ENCODE results near the gene ITPR2.
"Not testable (repeated sequence)": the region's sequence is repeated elsewhere in the genome, so short reads cannot be mapped to it uniquely, and the experiment has no call there.

The ITPR2 gene

DNA sequence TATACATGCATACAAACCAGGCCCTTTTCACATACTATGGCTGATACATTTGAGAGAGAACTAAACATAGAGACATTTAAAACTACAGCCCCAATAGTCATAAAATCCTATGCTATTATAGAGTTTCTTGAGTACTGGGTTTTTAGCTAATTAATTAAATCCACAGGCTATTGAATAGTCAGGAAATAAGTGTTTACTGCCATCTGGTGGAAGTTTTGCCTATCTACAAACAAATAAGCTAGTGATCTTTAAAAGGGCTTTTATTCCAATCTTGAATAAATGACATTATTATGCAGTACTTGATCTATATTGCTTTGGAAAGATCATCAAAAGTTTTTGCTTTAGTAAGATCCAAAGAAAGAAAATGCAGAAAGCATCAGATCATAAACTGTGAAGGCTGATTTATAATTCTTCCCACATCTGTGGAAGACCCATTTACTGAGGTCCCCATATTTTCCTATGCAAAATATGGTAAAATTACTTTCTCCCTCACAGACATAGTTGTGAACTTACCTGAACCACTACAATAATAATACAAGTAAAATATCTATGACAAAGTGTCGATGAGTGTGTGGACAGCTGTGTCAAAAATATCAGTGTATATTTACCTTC, 131.3 kb downstream of the ITPR2 start:
- DNase-seq (ENCODE audit: low read depth) = no peak

DNA sequence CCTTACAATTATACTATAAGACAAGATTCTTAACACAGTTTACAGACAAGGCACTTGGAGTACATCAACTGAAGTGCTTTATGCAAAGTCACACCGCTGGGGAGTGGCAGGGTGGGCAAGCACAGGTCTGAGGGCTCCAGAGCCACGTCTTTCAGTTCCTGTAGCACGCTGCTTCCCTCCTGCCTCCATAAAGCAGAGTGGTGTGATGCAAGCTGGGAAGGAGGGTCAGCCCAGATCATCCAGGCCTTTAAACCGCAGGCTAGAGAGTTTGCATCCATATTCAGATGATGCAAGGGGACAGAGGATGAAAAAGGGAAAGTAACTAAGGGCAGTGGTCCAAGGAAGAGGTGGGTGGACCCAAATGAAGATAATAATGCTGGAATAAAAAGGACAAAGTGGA, 132.6 kb downstream of the ITPR2 start:
- no peak for DNase-seq (ENCODE audit: low read depth)

DNA sequence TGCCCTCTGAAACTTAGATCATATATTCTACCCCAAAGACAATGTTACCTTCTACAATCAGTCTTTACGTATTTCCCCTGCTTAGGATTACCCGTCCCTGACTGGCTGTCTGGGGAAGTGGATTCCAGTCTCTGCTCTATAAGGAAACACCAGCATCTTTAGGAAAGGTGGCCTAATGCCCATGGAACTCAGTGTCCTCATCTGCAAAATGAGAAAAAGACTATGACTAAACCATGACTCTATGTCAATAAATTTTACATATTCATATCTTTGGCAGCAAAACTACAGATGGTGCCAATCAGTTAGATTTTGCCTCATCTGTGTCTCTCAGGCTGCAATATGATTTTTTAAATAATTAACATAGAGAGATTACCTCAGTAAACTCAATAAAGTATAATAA, 133.8 kb downstream of the ITPR2 start:
- DNase-seq (ENCODE audit: low read depth) = no peak

DNA sequence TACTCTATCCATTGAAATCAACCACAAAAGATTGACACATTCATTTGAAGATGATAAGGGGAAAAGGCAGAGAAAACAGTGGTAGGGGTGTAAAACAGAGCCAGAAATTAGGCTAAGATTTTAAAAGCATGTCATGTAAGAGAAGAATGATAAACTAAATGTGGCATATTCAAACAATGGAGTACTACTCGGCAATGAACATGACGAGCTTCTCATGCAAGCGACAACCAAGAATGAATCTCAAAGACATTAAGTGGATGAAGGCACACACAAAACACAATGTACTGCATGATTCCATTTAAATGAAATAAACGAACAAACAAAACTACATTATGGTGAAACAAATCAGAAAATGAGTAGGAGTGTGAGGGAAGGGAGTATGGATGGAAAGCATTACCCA, 134.8 kb downstream of the ITPR2 start:
- no peak for DNase-seq (ENCODE audit: low read depth)

DNA sequence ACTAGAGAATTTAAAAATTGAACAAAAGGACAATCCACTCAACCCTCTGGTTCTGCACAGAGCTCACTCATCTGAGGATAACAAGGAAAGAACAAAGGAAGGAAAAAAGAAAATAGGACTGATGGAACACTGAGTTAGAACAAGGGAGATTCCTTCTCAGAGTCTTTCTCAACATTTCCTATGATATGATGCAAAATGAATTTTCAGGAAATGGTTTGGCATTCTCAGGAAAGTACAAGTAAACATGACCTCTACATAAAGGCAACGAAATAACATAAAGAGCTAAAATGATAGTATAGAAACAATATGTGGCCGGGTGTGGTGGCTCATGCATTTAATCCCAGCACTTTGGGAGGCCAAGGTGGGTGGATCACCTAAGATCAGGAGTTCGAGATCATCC, 135.8 kb downstream of the ITPR2 start:
- no peak for DNase-seq (ENCODE audit: low read depth)

DNA sequence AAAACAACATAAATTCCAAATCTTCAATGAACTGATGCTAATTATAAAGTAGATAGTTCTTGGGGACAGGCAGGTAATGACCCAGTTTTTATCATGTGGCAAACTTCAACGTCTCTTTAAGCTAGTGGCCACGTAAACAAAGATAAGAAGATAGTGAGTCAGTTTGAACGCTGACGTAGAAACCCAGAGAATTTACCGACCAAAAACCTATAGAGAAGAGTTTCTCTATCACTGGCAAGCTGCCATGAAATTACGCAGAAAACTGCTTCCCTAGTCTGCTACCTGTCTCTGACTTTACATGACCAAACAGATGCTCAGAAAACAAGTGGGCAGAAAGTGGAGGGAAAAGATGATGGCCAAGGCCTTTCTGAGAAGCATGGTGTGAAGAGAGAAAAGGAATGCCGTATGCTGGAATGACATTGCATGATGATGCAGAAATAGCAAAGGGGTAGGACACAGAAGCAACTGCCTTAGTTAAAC, 136.3 kb downstream of the ITPR2 start:
- DNase-seq (ENCODE audit: low read depth) = no peak

DNA sequence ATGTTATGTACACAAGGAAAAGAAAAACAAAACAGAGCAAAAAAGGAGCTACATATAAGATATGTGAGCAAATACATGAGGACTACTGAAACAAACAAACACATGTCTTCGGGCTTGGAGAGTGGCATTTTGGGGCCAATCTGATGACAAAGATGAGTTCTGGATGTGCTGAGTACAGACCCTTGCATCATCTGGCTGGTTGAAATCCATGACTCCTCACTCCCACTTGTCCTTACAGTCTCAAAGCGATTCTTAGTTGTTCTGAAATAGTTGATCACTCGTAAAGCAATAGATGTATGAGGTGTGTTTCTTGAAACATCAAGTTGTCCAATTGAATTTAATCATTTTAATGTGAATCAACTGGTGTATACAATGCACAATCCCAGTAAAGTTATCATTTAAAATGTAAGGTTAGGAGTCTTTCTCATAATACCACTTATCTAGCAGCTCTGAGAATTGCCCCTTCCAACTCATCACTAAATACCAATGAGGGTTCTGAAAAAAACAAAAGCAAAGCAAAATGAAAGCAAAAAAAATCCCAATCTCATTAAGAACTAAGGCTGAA, 136.9 kb downstream of the ITPR2 start:
- no peak for DNase-seq (ENCODE audit: low read depth)

DNA sequence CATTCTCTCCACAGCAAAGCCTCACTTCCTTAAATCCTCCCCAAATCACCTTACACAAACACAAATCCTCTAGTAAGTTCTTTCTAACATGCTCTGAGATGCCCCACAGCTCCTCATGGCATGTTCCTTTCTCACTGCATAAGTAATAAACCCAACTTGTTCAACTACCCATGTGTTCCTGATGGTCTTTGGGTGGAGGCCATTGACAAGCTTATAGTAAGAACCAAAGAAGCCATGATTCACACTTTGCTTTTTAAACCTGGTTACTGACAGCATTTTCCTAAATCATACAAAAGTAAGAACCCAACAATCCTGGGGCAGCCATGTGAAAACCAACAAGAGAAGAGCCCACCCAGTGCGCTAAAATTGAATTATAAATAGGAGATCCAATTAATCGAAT, 138.6 kb downstream of the ITPR2 start:
- no peak for DNase-seq (ENCODE audit: low read depth)

DNA sequence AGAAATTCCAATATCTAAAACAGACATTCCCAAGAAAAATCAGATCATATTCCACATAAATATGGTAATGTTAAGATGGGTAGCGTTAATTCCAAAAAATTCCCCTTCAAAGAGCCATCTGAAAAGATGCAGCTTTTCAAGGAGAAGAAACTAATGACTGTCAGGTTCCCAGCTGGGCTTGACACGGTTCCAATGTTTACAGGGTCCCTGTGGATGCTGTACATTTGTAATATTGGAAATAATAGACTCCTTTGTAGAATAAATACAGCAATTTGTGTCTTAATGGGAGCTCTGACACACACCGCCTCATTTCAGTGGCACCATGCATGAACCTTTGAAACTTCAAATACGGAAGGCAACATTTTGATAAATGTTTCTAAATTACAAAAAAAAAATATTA, 140.6 kb downstream of the ITPR2 start:
- no peak for DNase-seq (ENCODE audit: low read depth)

DNA sequence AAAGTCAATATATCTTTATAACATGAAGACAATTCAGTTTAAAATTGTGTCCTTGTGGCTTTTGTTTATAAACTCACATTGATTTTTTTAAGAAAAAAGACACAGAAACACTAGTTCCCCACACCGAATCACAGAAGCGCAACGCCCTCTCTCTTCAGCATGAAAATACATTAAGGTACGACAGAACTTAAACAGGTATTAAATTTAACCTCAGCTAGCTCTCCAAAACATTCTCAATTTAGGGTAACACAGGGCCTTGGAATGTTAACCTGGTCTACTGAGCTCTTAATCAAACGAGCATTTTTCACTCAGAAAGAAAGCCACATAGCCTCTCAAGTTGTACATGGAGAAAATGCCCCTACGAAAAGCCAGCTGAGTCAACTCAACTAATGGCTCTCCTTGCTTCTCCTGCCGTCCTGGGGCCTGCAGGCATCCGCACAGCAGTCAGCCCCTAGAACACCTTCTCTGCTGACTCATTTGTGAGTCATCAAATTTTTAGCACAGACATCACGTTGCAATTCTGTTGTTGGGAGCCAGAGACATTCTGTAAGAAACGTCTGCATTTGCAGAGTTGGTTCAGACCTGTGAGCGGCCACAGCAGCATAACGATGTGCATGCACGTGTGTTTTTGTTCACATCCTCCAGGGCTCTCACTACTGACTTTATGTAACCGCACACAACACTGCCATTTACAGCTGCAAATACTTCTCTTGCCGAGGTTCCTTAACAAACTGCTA, 141.6 kb downstream of the ITPR2 start:
- DNase-seq (ENCODE audit: low read depth) = no peak

DNA sequence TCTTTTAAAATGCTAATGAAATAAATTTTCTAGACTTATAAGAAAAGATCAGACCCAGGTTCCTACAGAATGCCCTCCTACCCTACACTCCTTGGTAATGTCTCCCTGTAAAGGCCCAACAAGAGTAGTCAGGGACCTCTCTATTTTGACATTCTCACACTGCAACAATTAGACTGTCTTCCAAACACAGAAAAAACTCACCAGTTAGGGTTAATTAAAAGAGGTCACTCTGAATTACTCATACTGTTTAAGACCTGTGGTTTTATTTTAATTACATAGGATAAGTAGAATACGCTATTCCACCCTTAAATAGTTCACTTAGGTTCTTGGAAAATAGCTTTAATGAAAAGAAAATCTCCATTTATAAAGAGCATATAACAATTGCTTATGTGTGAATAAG, 142.4 kb downstream of the ITPR2 start:
- DNase-seq (ENCODE audit: low read depth) = no peak

DNA sequence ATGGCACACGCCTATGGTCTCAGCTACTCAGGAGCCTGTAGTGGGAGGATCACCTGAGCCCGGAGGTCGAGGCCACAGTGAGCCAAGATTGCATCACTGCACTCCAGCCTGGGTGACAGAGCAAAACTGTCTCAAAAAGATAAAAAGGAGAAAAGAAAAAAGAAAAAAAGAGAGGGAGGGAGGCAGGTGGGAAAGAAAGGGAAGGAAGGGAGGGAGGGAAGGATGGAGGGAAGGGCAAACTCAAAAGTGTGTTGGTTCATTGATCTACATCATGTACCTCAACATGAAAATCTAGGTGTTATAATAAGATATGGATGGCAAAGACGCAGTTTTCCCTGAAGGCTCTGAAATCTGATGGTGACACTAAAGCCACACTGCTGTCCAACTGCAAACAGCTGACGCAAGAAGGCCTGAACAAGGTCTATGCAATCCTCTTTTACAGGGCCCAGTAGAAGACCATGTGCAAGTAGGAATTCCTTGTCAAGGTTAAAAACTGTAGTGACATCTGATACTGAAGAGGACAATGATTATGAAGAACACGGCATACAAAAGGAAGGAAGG, 143.6 kb downstream of the ITPR2 start:
- no peak for DNase-seq (ENCODE audit: low read depth)

DNA sequence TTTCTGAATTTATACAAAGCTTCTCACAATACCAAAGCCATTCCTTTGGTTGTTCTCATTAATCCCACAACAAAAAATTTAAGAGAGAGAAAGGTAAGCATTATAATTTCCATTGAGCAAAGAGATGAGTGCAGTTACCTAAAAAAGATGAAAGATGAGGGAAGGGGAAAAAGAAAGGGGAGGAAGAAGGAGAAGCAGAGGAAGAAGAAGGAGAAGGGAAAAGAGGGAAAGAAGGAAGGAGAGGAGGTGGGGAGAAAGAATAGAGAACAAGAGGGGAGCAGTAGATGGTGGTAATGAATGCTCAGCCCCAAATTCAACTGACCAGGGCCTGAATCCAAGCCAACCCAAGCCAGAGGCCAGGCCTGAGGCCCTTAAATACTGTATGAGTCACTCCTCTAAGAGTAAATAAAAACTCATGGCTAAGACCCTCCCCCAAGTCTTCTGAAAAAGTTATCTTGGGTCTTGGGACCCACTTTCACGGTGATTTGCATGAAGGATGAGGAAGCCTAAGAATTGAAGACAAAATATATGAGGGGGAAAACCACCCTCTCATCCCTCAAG, 144.6 kb downstream of the ITPR2 start:
- no peak for DNase-seq (ENCODE audit: low read depth)

DNA sequence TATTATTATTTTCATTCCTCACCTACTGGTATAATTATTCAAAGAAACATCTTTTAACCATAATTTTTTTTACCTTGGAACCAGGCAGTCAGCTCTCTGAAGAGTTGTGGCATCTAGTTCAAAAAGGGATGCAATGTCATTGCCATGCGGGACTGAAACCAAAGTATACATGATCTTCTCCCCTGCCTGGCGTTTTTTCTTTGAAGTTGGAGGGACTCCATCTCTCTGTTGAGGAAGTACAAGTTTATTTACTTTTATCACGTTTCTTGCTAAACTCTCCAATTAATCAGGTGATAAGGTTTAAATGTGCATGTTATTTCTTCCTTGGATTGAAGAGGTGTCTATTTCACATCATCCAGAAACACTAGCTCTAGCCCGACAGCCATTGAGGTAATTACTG, 146.6 kb downstream of the ITPR2 start:
- DNase-seq (ENCODE audit: low read depth) = no peak

DNA sequence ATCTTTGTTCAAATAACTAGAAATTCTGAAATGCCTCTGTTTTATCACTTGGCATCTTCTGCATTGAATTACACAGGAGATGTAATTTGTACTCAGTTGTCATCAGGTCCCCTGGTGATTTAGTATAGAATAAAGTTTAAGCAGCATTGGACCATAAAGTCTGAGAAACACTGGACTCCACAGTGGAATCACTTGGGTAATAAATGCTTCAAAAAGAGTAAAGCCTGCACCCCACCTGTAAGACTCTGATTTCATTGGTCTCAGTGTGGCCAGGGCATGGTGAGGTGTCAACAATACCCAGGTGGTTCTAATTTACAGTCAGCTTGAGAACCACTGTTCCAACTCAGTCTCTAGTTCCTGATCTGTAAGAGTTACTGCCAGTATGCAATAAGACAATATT, 148.9 kb downstream of the ITPR2 start:
- no peak for DNase-seq (ENCODE audit: low read depth)

DNA sequence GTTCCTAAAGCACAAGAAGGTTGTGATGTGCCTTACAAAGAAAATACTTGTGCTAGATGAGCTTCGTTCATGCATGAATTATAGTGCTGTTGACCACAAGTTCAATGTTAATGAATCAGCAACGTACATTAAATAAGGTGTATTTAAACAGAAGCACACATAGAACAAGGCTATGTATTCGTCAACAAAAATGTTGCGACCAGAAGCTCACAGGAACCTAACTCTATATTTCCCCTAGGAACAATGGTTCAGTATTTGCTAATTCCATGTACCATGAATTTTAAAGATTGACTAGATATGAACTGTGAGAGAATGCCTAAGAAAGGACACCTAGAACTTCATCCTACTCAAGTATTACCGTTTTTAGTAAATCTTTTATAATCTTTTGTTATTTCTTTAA, 149.6 kb downstream of the ITPR2 start:
- DNase-seq (ENCODE audit: low read depth) = no peak

DNA sequence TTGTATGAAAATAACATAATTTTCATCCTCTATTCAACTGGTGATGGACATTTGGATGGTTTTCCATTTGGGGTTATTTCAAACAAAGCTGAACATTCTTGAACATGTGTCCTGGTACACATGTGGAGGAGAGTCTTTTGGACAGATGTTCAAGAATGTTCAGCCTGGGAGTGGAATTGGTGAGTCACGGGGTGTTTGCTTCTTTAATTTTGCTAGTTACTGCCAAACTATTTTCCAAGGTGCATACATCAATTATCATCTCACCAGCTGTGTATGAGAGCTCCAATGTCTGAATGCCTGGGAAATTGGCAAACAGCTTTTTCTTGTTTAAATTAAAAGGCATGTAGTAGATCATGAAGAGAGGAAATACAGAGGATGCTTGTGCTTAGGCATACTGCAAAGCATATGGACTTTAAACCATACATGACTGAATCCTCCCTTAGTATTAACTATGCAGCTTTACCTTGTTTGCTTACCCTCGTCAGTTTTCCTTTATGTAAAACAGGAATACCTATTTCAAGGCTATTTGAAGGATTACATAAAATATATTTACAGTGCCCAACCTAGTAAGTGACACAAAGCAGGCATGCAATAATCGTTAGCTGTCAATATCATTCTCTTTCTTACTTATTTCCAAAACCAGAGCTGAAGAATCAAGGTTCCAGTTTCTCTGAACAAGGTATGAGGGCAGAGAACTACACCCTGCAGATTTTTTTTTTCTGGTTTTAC, 152.1 kb downstream of the ITPR2 start:
- no peak for DNase-seq (ENCODE audit: low read depth)

DNA sequence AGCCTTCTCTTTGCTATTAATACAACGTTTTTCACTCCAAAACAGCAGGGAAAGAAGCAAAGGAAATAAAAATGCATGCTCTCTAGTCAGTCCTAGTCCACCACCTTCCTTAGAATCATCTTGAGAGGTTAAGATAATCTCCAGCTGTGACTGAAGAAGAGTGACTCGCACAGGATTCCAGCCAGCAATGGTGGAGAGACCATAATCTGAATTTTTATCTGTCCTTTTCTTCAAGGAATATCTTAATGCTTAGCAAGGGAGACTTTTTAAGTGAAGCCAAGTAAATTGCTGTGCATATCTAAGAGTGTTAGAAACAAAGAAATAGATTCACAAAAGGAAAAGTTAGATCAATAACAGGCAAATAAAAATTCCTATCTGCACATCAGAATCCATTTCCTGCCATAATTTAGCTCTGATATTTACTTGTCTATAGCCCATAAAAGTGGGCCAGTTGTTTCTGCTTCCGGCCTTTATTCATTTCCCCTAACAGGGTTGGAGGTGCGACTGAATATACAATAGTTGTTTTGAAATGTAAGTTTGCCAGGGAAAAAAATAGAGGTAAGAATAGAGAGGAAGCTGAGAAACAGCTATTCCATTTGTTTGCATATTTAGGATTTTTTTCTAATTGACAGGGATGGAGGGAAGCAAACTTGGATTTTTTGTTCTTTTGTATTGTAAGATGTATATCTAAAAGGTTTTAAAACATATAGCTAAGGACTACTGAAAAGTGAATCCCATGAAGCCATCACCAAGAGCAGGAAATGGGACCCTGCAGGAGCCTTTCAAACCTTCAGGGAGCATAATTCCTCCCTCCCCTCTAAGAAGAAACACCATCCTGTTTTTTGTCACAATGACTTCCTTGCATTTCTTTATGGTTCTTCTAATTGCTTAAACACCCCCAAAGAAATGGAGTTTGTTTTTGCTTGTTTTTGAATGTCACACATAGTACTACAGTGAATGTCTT, 154.0 kb downstream of the ITPR2 start:
- DNase-seq (ENCODE audit: low read depth) = no peak

DNA sequence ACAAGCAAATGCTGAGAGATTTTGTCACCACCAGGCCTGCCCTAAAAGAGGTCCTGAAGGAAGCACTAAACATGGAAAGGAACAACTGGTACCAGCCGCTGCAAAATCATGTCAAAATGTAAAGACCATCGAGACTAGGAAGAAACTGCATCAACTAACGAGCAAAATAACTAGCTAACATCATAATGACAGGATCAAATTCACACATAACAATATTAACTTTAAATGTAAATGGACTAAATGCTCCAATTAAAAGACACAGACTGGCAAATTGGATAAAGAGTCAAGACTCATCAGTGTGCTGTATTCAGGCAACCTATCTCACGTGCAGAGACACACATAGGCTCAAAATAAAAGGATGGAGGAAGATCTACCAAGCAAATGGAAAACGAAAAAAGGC, 161.5 kb downstream of the ITPR2 start:
- DNase-seq (ENCODE audit: low read depth) = not testable (repeated sequence)

DNA sequence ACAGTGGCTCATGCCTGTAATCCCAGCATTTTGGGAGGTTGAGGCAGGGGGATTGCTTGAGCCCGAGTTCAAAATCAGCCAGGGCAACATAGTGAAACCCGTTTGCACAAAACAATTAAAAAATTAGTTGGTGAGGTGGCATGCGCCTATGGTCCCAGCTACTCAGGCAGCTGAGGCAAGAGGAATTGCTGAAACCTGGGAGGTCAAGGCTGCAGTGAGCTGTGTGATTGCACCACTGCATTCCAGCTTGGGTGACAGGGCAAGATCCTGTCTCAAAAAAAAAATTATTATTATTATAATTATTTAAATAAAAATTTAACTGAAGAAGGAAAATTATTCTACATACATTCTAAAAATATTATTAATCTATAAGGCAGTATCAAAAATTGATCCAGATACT, 164.1 kb downstream of the ITPR2 start:
- DNase-seq (ENCODE audit: low read depth) = no peak

DNA sequence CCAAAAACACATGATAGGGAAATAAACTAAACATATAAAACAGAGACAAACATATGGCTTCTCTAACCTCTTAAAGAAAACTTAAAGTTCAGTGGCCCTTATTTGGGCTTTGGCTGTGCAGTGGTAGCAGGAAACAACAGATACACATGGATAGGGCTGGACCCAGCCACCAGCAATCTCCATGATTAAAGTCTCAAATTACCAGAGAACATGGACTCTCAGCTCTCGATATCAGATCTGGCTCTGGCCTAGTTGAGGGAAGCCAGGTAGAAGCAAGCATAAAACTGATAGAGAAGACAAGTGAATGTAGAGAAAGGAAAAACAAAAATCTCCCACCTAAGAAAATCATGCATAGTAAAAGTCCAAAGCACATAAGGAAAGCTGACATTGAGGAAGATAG, 164.8 kb downstream of the ITPR2 start:
- DNase-seq (ENCODE audit: low read depth) = no peak
